ENCODE results near the gene MCOLN2.

GRCh38 chr1:84960371-84960770, 36.5 kb downstream of the MCOLN2 start:
- no peak for TF ChIP-seq CTCF (IDR thresholded peaks at IDR 0.05; ENCODE audit: borderline replicate concordance, extremely low read depth, low read length, poor library complexity, severe bottlenecking)
- TF ChIP-seq EZH2 (IDR thresholded peaks at IDR 0.05; ENCODE audit: borderline replicate concordance, low read depth, low read length, severe bottlenecking), result no peak

Data from DND-41 (cell line).